Measurements from ENCODE around the gene CCRL2. TPM values are rescaled to one million over a fixed set of nuclear protein-coding genes. Genes with fewer than 3 reads are reported as not detected.
"Not testable (repeated sequence)": the region's sequence is repeated elsewhere in the genome, so short reads cannot be mapped to it uniquely, and the experiment has no call there.

Gene CCRL2
- total RNA-seq, 2 experiments from 2014 or later: 3.1 to 3.4 TPM

DNA sequence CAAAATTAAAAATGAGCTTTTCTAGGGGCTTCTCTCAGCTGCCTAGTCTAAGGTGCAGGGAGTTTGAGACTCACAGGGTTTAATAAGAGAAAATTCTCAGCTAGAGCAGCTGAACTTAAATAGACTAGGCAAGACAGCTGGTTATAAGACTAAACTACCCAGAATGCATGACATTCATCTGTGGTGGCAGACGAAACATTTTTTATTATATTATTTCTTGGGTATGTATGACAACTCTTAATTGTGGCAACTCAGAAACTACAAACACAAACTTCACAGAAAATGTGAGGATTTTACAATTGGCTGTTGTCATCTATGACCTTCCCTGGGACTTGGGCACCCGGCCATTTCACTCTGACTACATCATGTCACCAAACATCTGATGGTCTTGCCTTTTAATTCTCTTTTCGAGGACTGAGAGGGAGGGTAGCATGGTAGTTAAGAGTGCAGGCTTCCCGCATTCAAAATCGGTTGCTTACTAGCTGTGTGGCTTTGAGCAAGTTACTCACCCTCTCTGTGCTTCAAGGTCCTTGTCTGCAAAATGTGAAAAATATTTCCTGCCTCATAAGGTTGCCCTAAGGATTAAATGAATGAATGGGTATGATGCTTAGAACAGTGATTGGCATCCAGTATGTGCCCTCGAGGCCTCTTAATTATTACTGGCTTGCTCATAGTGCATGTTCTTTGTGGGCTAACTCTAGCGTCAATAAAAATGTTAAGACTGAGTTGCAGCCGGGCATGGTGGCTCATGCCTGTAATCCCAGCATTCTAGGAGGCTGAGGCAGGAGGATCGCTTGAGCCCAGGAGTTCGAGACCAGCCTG, 35.3 kb upstream of the CCRL2 start:
- Mint-ChIP-seq H3K27me3 (peaks cover 15% of the 10 kb centered on the region), H3K4me3 (no peak overlapping the region), H3K36me3 (no peaks in the 10 kb centered on the region), H3K27ac (no peak overlapping the region), H3K9me3 (no peaks in the 10 kb centered on the region), H3K4me1 (peaks cover 29% of the 10 kb centered on the region)
- no peak for DNase-seq

DNA sequence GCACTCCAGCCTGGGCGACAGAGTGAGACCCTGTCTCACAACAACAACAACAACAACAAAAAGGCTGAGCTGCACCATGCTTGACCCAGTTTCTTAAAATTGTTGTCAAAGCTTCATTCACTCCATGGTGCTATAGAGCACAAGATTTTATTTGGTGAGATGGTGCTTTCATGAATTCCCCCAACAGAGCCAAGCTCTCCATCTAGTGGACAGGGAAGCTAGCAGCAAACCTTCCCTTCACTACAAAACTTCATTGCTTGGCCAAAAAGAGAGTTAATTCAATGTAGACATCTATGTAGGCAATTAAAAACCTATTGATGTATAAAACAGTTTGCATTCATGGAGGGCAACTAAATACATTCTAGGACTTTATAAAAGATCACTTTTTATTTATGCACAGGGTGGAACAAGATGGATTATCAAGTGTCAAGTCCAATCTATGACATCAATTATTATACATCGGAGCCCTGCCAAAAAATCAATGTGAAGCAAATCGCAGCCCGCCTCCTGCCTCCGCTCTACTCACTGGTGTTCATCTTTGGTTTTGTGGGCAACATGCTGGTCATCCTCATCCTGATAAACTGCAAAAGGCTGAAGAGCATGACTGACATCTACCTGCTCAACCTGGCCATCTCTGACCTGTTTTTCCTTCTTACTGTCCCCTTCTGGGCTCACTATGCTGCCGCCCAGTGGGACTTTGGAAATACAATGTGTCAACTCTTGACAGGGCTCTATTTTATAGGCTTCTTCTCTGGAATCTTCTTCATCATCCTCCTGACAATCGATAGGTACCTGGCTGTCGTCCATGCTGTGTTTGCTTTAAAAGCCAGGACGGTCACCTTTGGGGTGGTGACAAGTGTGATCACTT, 34.3 kb upstream of the CCRL2 start:
- H3K27me3 Mint-ChIP-seq: peaks cover 15% of the 10 kb centered on the region
- no peak overlapping the region for H3K4me3 Mint-ChIP-seq
- DNase-seq: no peak
- H3K36me3 Mint-ChIP-seq: no peaks in the 10 kb centered on the region
- peaks cover 29% of the 10 kb centered on the region for H3K4me1 Mint-ChIP-seq
- no peak overlapping the region for H3K27ac Mint-ChIP-seq
- no peaks in the 10 kb centered on the region for H3K9me3 Mint-ChIP-seq

DNA sequence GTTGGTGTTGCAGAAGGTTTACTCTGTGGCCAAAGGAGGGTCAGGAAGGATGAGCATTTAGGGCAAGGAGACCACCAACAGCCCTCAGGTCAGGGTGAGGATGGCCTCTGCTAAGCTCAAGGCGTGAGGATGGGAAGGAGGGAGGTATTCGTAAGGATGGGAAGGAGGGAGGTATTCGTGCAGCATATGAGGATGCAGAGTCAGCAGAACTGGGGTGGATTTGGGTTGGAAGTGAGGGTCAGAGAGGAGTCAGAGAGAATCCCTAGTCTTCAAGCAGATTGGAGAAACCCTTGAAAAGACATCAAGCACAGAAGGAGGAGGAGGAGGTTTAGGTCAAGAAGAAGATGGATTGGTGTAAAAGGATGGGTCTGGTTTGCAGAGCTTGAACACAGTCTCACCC, 32.3 kb upstream of the CCRL2 start:
- H3K36me3 Mint-ChIP-seq: no peaks in the 10 kb centered on the region

DNA sequence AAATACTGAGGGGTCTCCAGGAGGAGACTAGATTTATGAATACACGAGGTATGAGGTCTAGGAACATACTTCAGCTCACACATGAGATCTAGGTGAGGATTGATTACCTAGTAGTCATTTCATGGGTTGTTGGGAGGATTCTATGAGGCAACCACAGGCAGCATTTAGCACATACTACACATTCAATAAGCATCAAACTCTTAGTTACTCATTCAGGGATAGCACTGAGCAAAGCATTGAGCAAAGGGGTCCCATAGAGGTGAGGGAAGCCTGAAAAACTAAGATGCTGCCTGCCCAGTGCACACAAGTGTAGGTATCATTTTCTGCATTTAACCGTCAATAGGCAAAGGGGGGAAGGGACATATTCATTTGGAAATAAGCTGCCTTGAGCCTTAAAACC, 31.8 kb upstream of the CCRL2 start:
- Mint-ChIP-seq H3K4me1 (peaks cover 15% of the 10 kb centered on the region), H3K9me3 (no peaks in the 10 kb centered on the region), H3K27me3 (peaks cover 11% of the 10 kb centered on the region), H3K27ac (no peak overlapping the region), H3K36me3 (no peaks in the 10 kb centered on the region), H3K4me3 (no peak overlapping the region)
- DNase-seq: no peak

More for the DNA sequence above, 32.3 kb upstream of the CCRL2 start:
- Mint-ChIP-seq H3K9me3 (no peaks in the 10 kb centered on the region), H3K4me1 (peaks cover 18% of the 10 kb centered on the region), H3K27ac (no peak overlapping the region), H3K4me3 (no peak overlapping the region), H3K27me3 (peaks cover 11% of the 10 kb centered on the region)
- DNase-seq: no peak

DNA sequence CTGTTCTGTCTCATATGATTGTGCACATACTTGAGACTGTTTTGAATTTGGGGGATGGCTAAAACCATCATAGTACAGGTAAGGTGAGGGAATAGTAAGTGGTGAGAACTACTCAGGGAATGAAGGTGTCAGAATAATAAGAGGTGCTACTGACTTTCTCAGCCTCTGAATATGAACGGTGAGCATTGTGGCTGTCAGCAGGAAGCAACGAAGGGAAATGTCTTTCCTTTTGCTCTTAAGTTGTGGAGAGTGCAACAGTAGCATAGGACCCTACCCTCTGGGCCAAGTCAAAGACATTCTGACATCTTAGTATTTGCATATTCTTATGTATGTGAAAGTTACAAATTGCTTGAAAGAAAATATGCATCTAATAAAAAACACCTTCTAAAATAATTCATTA, 31.2 kb upstream of the CCRL2 start:
- Mint-ChIP-seq H3K27me3 (peaks cover 11% of the 10 kb centered on the region), H3K4me3 (no peak overlapping the region)

DNA sequence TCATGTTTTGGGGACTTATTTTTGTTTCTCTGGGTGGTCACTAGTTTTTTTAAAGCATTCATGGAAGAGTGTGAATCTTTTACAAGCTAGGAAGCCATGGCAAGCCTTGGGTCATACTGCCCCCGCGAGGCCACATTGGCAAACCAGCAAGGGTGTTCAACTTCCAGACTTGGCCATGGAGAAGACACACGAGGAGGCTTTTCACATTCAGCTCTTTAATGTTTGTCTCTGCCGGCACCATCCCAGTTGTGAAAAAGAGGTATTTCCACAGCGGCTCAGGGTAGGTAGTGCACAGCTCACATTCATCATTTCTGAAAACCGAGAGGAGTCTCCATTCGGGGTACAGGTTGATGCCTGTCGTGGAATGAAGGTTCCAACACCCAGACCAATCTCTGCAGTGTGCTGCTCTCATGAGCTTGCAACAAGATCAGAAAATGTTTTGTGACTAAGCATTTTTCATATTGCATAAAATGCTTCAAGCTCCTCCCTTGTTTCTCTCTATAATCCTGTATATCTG, 28.6 kb upstream of the CCRL2 start:
- Mint-ChIP-seq H3K27me3 (peaks cover 8% of the 10 kb centered on the region), H3K36me3 (no peaks in the 10 kb centered on the region), H3K27ac (no peak overlapping the region), H3K4me1 (peaks cover 15% of the 10 kb centered on the region), H3K4me3 (no peak overlapping the region), H3K9me3 (no peaks in the 10 kb centered on the region)
- DNase-seq: peak; percentile 66

More for the DNA sequence above, 31.2 kb upstream of the CCRL2 start:
- no peaks in the 10 kb centered on the region for H3K36me3 Mint-ChIP-seq
- no peaks in the 10 kb centered on the region for H3K9me3 Mint-ChIP-seq
- DNase-seq: no peak
- no peak overlapping the region for H3K27ac Mint-ChIP-seq
- peaks cover 12% of the 10 kb centered on the region for H3K4me1 Mint-ChIP-seq

DNA sequence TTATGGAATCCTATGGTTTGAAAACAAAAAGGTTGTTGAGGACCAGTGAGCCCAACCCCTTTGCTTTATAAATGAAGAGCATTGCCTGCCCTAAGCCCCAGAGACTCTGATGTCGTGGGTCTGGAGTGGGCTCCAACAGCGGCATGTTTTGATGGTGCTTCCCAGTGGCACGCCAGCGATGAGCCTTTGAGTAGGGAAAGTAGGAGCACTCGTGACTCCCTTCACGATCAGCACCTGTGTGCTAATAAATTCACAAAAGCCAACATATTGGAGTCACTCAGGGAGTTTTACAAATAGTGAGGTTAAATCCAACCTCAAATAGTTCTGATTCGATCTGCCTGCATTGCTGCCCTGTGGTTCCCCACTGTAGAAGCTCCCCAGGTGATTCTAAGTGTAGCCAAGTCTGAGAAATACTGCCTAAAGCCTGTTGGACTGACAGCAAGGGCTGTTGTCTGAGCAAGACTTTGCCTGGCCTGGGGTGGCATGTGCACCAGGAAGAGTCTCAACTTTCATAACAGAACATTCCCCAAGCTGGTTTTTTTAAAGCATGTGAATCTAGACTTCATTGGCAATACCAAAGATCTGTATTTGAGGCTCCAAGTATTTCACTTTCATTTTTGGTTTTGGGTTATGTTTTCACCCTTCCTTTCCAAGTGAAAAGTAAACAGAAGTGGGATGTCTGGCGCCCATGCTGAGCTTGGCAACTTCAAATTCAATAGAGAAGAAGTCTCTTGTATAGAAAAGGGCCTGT, 26.4 kb upstream of the CCRL2 start:
- peaks cover 7% of the 10 kb centered on the region for H3K27me3 Mint-ChIP-seq
- no peak overlapping the region for H3K4me3 Mint-ChIP-seq
- H3K36me3 Mint-ChIP-seq: no peaks in the 10 kb centered on the region
- no peak overlapping the region for H3K27ac Mint-ChIP-seq
- peaks cover 19% of the 10 kb centered on the region for H3K4me1 Mint-ChIP-seq
- DNase-seq: no peak
- no peaks in the 10 kb centered on the region for H3K9me3 Mint-ChIP-seq

DNA sequence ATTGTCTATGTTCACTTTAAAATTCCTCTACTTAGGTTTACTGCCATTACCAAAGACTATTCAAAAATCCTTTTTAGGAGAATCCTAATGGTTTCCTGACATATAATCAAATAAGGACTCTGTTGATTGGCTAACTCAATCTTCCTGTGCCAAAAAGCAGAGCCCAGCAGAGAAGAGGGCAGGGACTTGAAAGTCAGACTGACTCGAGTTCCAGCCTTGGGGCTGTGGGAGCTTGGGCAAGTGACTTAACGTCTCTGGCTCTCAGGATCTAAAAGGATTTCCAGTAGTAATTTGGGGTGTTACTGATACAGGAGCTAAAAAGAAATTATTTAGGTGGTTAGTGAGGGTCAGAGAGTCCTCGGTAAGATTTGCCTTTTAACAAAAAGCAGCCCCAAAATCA, 25.4 kb upstream of the CCRL2 start:
- H3K27me3 Mint-ChIP-seq: peaks cover 7% of the 10 kb centered on the region
- no peak for DNase-seq
- no peaks in the 10 kb centered on the region for H3K9me3 Mint-ChIP-seq
- H3K4me3 Mint-ChIP-seq: no peak overlapping the region
- no peak overlapping the region for H3K27ac Mint-ChIP-seq
- H3K4me1 Mint-ChIP-seq: peaks cover 22% of the 10 kb centered on the region
- H3K36me3 Mint-ChIP-seq: no peaks in the 10 kb centered on the region

DNA sequence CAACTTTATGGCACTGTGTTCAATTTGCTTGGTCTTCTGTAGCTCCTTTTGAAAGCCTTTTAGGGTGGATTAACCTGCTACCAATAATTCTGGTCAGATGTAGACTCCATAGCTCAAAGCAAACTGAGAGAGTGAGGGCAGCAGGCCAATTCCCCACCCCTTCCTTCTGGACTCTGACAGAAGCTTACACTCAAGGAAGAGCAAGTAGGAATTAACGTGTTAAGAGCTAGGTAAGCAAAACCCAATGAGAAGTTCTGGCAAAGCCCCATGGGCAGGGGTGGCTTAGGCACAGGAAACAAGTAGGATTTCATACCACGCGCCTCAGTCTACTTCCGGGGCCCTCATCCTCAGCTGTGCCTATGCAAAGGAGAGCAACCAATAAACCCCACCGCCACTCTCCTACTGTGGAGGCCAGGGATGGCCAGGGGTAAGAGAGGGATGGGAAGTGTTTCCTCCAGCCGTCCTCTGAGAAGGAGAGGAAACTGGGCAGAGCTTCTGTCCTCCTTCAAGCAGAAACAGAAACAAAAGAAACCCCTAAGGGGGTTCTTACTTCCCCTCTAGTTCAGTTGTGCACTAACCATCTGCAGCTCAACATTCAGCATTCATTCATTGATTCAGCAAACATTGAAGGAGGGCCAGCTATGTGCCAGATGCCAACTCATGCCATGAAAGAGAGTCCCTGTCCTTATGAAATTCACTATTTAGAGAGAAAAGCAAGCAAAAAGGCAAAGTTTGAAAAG, 23.7 kb upstream of the CCRL2 start:
- no peak for DNase-seq
- H3K27me3 Mint-ChIP-seq: peaks cover 7% of the 10 kb centered on the region
- H3K27ac Mint-ChIP-seq: no peak overlapping the region
- no peaks in the 10 kb centered on the region for H3K9me3 Mint-ChIP-seq
- peaks cover 22% of the 10 kb centered on the region for H3K4me1 Mint-ChIP-seq
- H3K36me3 Mint-ChIP-seq: no peaks in the 10 kb centered on the region
- no peak overlapping the region for H3K4me3 Mint-ChIP-seq

DNA sequence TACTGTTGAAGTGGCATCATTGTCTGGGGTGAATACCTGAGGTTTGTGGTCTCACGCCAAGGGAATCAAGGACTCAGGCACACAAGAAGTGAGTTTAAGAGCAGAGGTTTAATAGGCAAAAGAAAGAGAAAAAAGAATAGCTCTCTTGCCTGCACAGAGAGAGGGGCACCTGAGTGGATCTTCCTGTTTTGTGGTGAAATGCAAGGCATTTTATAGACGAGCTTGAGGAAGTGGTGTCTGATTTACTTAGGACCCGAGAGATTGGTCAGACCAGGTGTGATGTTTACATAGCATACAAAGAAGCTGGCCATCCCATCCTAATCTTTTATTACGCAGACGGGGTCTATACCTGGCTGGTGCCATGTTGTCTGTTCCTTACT, 23.1 kb upstream of the CCRL2 start:
- DNase-seq: no peak
- Mint-ChIP-seq H3K4me3 (no peak overlapping the region), H3K4me1 (peaks cover 22% of the 10 kb centered on the region), H3K9me3 (no peaks in the 10 kb centered on the region), H3K27ac (no peak overlapping the region), H3K27me3 (peaks cover 7% of the 10 kb centered on the region), H3K36me3 (no peaks in the 10 kb centered on the region)

DNA sequence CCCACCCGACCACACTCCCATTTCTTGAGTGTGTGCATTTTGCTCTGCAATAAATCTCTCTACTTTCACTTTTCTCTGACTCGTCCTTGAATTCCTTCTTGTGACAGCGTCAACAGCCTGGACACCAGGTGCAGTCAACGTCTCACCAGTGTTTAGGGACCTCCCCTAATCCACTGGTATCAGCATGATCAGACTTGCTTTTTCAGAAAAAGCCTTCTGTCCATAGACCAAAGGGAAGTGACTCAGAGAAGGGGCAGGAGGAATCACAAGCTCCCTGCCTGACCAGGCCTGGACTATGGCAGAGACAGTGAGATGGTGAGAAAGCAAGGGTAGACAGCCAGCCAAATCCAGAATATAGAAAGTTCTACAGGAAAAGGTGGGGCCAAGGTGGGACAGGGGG, 20.9 kb upstream of the CCRL2 start:
- peaks cover 14% of the 10 kb centered on the region for H3K4me1 Mint-ChIP-seq
- peaks cover 7% of the 10 kb centered on the region for H3K27me3 Mint-ChIP-seq
- no peak overlapping the region for H3K27ac Mint-ChIP-seq
- H3K36me3 Mint-ChIP-seq: no peaks in the 10 kb centered on the region
- H3K9me3 Mint-ChIP-seq: no peaks in the 10 kb centered on the region
- no peak for DNase-seq
- H3K4me3 Mint-ChIP-seq: no peak overlapping the region

DNA sequence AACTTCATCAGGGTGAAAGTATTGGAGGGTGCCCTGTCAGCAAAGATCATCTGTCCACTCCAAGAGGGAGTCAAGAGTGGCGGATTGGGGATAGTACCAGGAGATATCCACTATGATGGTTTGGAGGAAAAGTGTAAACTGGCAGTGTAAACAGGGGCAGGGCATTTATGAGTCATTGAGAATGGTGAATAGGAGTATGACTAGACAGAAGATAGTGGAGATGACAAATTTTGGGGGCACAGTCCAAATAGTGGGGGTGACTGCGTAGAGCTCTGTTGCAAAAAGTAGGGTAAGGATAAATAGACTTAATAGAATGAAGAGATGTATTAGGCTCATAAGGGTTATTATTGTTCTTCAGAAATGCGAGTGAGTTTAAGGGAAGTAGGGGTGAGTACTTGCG, 18.2 kb upstream of the CCRL2 start:
- not testable (repeated sequence) for H3K27ac Mint-ChIP-seq, H3K4me3 Mint-ChIP-seq, H3K36me3 Mint-ChIP-seq, DNase-seq, H3K27me3 Mint-ChIP-seq, H3K4me1 Mint-ChIP-seq, H3K9me3 Mint-ChIP-seq

DNA sequence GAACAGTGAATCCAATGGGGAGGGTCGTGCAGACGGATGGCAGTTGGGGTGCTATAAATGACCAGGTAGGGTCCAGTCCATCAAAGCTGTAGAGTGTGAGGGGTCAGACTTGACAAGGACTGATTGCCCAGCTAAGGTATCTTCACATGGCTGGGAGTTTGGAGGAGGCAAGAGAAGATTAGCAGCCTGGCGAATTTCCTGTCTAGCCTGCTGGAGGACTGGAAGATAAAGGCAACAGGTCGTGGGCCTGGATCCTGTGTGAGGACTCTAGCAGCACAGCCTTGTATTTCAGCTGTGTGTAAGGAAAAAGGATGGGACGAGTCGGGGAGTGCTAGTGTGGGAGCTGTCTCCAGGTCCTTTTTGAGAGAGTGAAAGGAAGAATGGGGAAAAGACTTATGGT, 17.8 kb upstream of the CCRL2 start:
- no peak overlapping the region for H3K27ac Mint-ChIP-seq
- no peak for DNase-seq
- no peak overlapping the region for H3K4me3 Mint-ChIP-seq
- H3K36me3 Mint-ChIP-seq: no peaks in the 10 kb centered on the region
- H3K27me3 Mint-ChIP-seq: no peaks in the 10 kb centered on the region
- H3K4me1 Mint-ChIP-seq: peaks cover 5% of the 10 kb centered on the region
- no peaks in the 10 kb centered on the region for H3K9me3 Mint-ChIP-seq

DNA sequence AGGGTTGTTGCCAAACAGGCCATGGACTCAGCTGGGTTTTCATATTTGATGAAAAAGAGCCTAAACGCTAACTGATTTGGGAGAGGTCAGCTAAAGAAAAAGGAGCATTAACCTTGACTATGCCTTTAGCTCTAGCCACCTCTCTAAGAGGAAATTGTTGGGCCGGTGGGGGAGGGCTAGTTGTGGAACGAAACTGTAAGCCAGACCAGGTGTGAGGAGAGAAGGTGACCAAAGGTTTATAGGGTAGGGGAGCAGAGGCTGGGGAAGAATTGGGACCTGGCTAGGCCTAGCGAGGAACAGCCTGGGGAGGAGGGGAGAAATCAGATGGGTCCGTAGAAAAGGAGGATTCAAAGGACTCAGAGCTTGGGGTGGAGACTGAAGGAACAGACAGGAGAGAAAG, 15.5 kb upstream of the CCRL2 start:
- H3K36me3 Mint-ChIP-seq: not testable (repeated sequence)

More for the DNA sequence above, 15.5 kb upstream of the CCRL2 start:
- not testable (repeated sequence) for H3K27ac Mint-ChIP-seq, DNase-seq, H3K4me1 Mint-ChIP-seq, H3K9me3 Mint-ChIP-seq, H3K27me3 Mint-ChIP-seq, H3K4me3 Mint-ChIP-seq

Measured in activated naive CD8-positive, alpha-beta T cell treated with anti-CD3 and anti-CD28 coated beads for 36 hours (primary cell).